Endothelial cell of umbilical vein (primary cell): Measurements from ENCODE around the gene TSPAN10. TPM values are rescaled to one million over a fixed set of nuclear protein-coding genes. Genes with fewer than 3 reads are reported as not detected.
A peak's percentile ranks its signal among the peaks of the same experiment; 100 is the strongest.

Experiments
- Bru-seq: library from RNA; stranded (reverse); fragments of 400-500 nt; gene quantifications from one replicate; lab custom pipeline; 2021; lab: Mats Ljungman, UMichigan
- BruChase-seq, 2 experiments: library from RNA; stranded (reverse); fragments of 400-500 nt; gene quantifications; one replicate each; lab custom pipeline; 2021; lab: Mats Ljungman, UMichigan
- BruUV-seq: library from RNA; stranded (reverse); fragments of 400-500 nt; replicated peaks from 2 replicates; lab custom pipeline; 2021; lab: Mats Ljungman, UMichigan
- CTCF ChIA-PET: fragments of 300-600, 350-600 bp; sonication (Branson Sonifier 250); formaldehyde crosslinking; loops from one replicate; lab custom pipeline; 2021; ENCODE audit warnings: antibody characterized with exemption, inconsistent platforms; lab: Charles Lee
- POLR2A ChIA-PET: fragments of 300-600, 350-600 bp; sonication (Branson Sonifier 250); formaldehyde crosslinking; loops from one replicate; lab custom pipeline; 2021; ENCODE audit warnings: antibody characterized with exemption, inconsistent platforms; lab: Charles Lee
- DNase-seq: peaks from one replicate; pipeline ENCODE4 v3.0.0-alpha.2; 2011; ENCODE audit warnings: low read depth, low spot score
- FAIRE-seq: peaks from 2 replicates; lab custom pipeline; 2011; peaks lifted over from hg19 to GRCh38; lab: Jason Lieb, UNC
- H2AFZ ChIP-seq: 2 replicates; pipeline ENCODE4 v1.6.0; 2012; ENCODE audit warnings: low read depth, low read length, control low read depth, inconsistent platforms
- H3K27ac ChIP-seq: 2 replicates; pipeline ENCODE4 v1.5.1; 2011; ENCODE audit warnings: low read depth, mild to moderate bottlenecking, control low read depth, low read length, moderate library complexity; ENCODE audit not compliant: insufficient read depth
- H3K27me3 ChIP-seq, 2 experiments: 2 replicates each; pipeline versions ENCODE4 v1.6.0 to v1.6.1; 2011; ENCODE audit warnings: low read length in 2 of 2, mixed read lengths in 1 of 2; ENCODE audit not compliant: control insufficient read depth in 2 of 2, insufficient read depth in 2 of 2
- H3K36me3 ChIP-seq, 2 experiments: 2 replicates in 1 of 2; 3 replicates in 1 of 2; pipeline ENCODE4 v1.5.1; 2011; ENCODE audit warnings: low read length in 2 of 2, mild to moderate bottlenecking in 1 of 2, moderate library complexity in 1 of 2; ENCODE audit not compliant: control insufficient read depth in 2 of 2, insufficient read depth in 2 of 2; ENCODE audit errors: extremely low read depth in 1 of 2
- H3K4me1 ChIP-seq: 3 replicates; pipeline ENCODE4 v1.5.1; 2011; ENCODE audit warnings: mild to moderate bottlenecking, low read length; ENCODE audit not compliant: control insufficient read depth, insufficient read depth; ENCODE audit errors: extremely low read depth
- H3K4me2 ChIP-seq: 2 replicates; pipeline ENCODE4 v1.6.1; 2011; ENCODE audit warnings: low read length, control low read depth, mixed read lengths; ENCODE audit not compliant: insufficient read depth
- H3K4me3 ChIP-seq, 3 experiments: fragments of 200-600 bp in 1 of 3; sonication (generic), shearing (Covaris generic) in 1 of 3; replicated peaks in 1 of 3; 2 replicates each; pipeline ENCODE4 v1.5.1; 2011 to 2016; ENCODE audit warnings: control low read depth in 3 of 3, low read length in 3 of 3, mild to moderate bottlenecking in 2 of 3, inconsistent platforms in 1 of 3, low read depth in 1 of 3, moderate library complexity in 1 of 3; ENCODE audit not compliant: insufficient read depth in 1 of 3
- H3K79me2 ChIP-seq: 2 replicates; pipeline ENCODE4 v1.6.0; 2012; ENCODE audit warnings: low read length, inconsistent platforms; ENCODE audit not compliant: control insufficient read depth, insufficient read depth
- H3K9ac ChIP-seq: replicated peaks from 2 replicates; pipeline ENCODE3; 2011; ENCODE audit warnings: low read length, control low read depth; ENCODE audit not compliant: insufficient read depth; ENCODE audit errors: extremely low read depth
- H3K9me1 ChIP-seq: replicated peaks from 3 replicates; pipeline ENCODE4 v1.6.0; 2011; ENCODE audit warnings: mild to moderate bottlenecking, low read length; ENCODE audit not compliant: control insufficient read depth, insufficient read depth; ENCODE audit errors: extremely low read depth
- H3K9me3 ChIP-seq: replicated peaks from 2 replicates; pipeline ENCODE4 v1.5.1; 2012; ENCODE audit warnings: low read length, inconsistent platforms; ENCODE audit not compliant: control insufficient read depth, insufficient read depth
- H4K20me1 ChIP-seq: replicated peaks from 2 replicates; pipeline ENCODE3; 2011; ENCODE audit warnings: mild to moderate bottlenecking, low read length; ENCODE audit not compliant: control insufficient read depth, insufficient read depth; ENCODE audit errors: extremely low read depth
- CTCF ChIP-seq, 2 donors: IDR thresholded peaks; 1 replicate in 1 of 2; 2 replicates in 1 of 2; pipeline ENCODE4 v1.5.1; 2011; ENCODE audit warnings: low read length in 2 of 2, mild to moderate bottlenecking in 2 of 2, moderate library complexity in 2 of 2, control low read depth in 1 of 2, inconsistent platforms in 1 of 2, low read depth in 1 of 2; ENCODE audit not compliant: insufficient read depth in 1 of 2; ENCODE audit errors: extremely low read depth in 1 of 2
- EZH2 ChIP-seq: IDR thresholded peaks from 2 replicates; pipeline ENCODE4 v1.6.1; 2012; ENCODE audit warnings: borderline replicate concordance, low read depth, mild to moderate bottlenecking, moderate library complexity, low read length, inconsistent platforms; ENCODE audit not compliant: severe bottlenecking
- FOS ChIP-seq: IDR thresholded peaks from 2 replicates; pipeline ENCODE4 v1.6.1; 2011; ENCODE audit warnings: mild to moderate bottlenecking, low read length, moderate library complexity, borderline replicate concordance; ENCODE audit not compliant: insufficient read depth
- GATA2 ChIP-seq: IDR thresholded peaks from 2 replicates; pipeline ENCODE4 v1.7.0; 2011; ENCODE audit warnings: low read depth, mild to moderate bottlenecking, moderate library complexity, mixed read lengths, low read length; ENCODE audit not compliant: insufficient read length, insufficient read depth
- JUN ChIP-seq: IDR thresholded peaks from 2 replicates; pipeline ENCODE4 v1.6.1; 2011; ENCODE audit warnings: borderline replicate concordance, low read depth; ENCODE audit not compliant: insufficient read length, insufficient read depth
- MAX ChIP-seq: IDR thresholded peaks from 2 replicates; pipeline ENCODE4 v1.6.1; 2011; ENCODE audit not compliant: insufficient read depth, insufficient read length
- MYC ChIP-seq: IDR thresholded peaks from one replicate; pipeline ENCODE4 v1.6.1; 2011; ENCODE audit warnings: mild to moderate bottlenecking, low read depth, low read length
- POLR2A ChIP-seq: IDR thresholded peaks from 2 replicates; pipeline ENCODE4 v1.6.1; 2012; ENCODE audit warnings: low read depth, mild to moderate bottlenecking, control low read depth, low read length
- POLR2AphosphoS5 ChIP-seq: IDR thresholded peaks from 2 replicates; pipeline ENCODE4 v1.6.1; 2012; ENCODE audit warnings: low read depth, mild to moderate bottlenecking, control low read depth, low read length, moderate library complexity; ENCODE audit not compliant: insufficient read depth
- dilution Hi-C: fragments of 300-500 bp; cut with MboI; formaldehyde crosslinking; loops from one replicate; pipeline ENCODE4 v1.15.0; 2019; ENCODE audit warnings: low sequenced_read_pairs; ENCODE audit not compliant: extremely low pct_ligation_motif_present
- intact Hi-C: fragments of 100-400 bp; cut with micrococcal nuclease; formaldehyde crosslinking; loops from one replicate; pipeline ENCODE4 v1.10.0; 2022
- long read RNA-seq: library from polyadenylated mRNA; stranded (forward); transcript quantifications from one replicate; pipeline ENCODE4 v2.0.0, GENCODE V29; 2021
- polyA minus RNA-seq, 3 experiments: library from RNA; depleted of rRNA, polyadenylated mRNA; stranded (reverse); fragments of >200 nt; gene quantifications; 1 replicate in 1 of 3; 2 replicates in 2 of 3; pipeline ENCODE4 v1.2.3, GENCODE V29; 2011
- polyA plus RNA-seq, 4 experiments: library from polyadenylated mRNA; depleted of rRNA in 3 of 4; stranded (reverse) in 3 of 4; unstranded in 1 of 4; fragments of >200 nt; gene quantifications; 2 replicates each; pipeline versions ENCODE4 v1.2.1 to v1.2.3, GENCODE V29; 2011 to 2012; ENCODE audit warnings: missing spikeins in 1 of 4
- total RNA-seq: library from RNA; stranded (reverse); gene quantifications from 2 replicates; pipeline ENCODE4 v1.2.3, GENCODE V29; 2021

The TSPAN10 gene
- total RNA-seq (0.44 and 0.91 TPM in 2 replicates), polyA plus RNA-seq (1.1 TPM in 2 replicates), polyA minus RNA-seq (1.8 TPM in 1 of 2 replicates, not detected in the other), Bru-seq, nascent RNA (percentile 21 among the genes with signal in this experiment), BruChase-seq, experiment 1, labeled RNA remaining after a 6-hour chase (percentile 18 among the genes with signal in this experiment), BruChase-seq, experiment 2, labeled RNA remaining after a 2-hour chase (percentile 11 among the genes with signal in this experiment)
- 0.31 and 0.45 TPM in 2 replicates for polyA plus RNA-seq (2011; cell fraction: cytosol; rRNA removed)
- polyA plus RNA-seq (2011; cell fraction: nucleus; rRNA removed), result 0.22 and 0.45 TPM in 2 replicates
- polyA plus RNA-seq (2012), result 0.15 TPM in 1 of 2 replicates, not detected in the other
- polyA minus RNA-seq (2011; cell fraction: cytosol; rRNA and poly(A)+ RNA removed), result 0.82 TPM
- polyA minus RNA-seq (2011; cell fraction: nucleus; rRNA and poly(A)+ RNA removed), result 0.48 TPM in 1 of 2 replicates, not detected in the other
- long read RNA-seq, partial matches to known transcripts, result 0 of 5 reads
- long read RNA-seq, other reads (novel, unspliced or antisense), result 4 of 5 reads

- dilution Hi-C loops, result no loop called here
- Histone ChIP-seq H3K4me3 (peak within 1 kb of the TSS; percentile 70 to 91 (median 84)), H3K9me1 (no peaks in the 10 kb centered on the region), H3K79me2 (peaks cover 47% of the 10 kb centered on the region), H3K27me3 (no peaks in the 10 kb centered on the region), H2AFZ (peak within 1 kb of the TSS; percentile 99), H4K20me1 (peaks cover 6% of the 10 kb centered on the region), H3K4me1 (peaks cover 11% of the 10 kb centered on the region), H3K27ac (peak within 1 kb of the TSS; percentile 75), H3K36me3 (no peaks in the 10 kb centered on the region), H3K9ac (peak within 1 kb of the TSS; percentile 93), H3K4me2 (peak within 1 kb of the TSS; percentile 94), H3K9me3 (no peaks in the 10 kb centered on the region)
- peak; percentile 80 for DNase-seq
- TF ChIP-seq POLR2AphosphoS5 (peak; percentile 96), EZH2 (no peak), MYC (no peak), POLR2A (peak; percentile 81), JUN (no peak), CTCF (IDR thresholded peaks at IDR 0.05; ENCODE audit: extremely low read depth in 1 of 2, insufficient read depth in 1 of 2, low read depth in 1 of 2, low read length in 2 of 2) (no peak), FOS (no peak), MAX (peak; percentile 15), GATA2 (no peak)
- ChIA-PET CTCF (interaction anchor here (1.0 to 1.1 kb wide), 2 partner anchors 11 to 29 kb away, joined by 3 to 4 read pairs; no protein-coding TSS in a partner anchor), POLR2A (interaction anchor here (0.9 kb wide), 1 partner anchor 20 kb away, joined by 4 read pairs; the partner anchor contains the start of gene PDE6G)
- intact Hi-C loops, result loop anchor here (2.0 kb wide), 1 partner anchor 30 kb away; the partner anchor contains the start of genes CCDC137 and OXLD1
- no peak for FAIRE-seq
- TSS peak; percentile 36 for BruUV-seq
Measured at GRCh38 chr17:81636505-81637288, at the start of gene TSPAN10, which contains the start of gene NPLOC4. Gene TSPAN10, plus strand, starts transcription at chr17:81637196. Its CDS starts 5,217 bp downstream, at chr17:81642413. Gene NPLOC4, minus strand, starts transcription at chr17:81637112. Its CDS starts 182 bp downstream, at chr17:81636930.
